ENCODE results near the gene KISS1R. TPM values are rescaled to one million over a fixed set of nuclear protein-coding genes. Genes with fewer than 3 reads are reported as not detected.

KISS1R gene
- total RNA-seq, 2 donors from 2014 or later = not detected

GRCh38 chr19:929203-929890 lies 12.2 kb downstream of the KISS1R start:
- no peaks in the 10 kb centered on the region for H3K36me3 ChIP-seq
- no peak overlapping the region for H3K27ac ChIP-seq
- TF ChIP-seq CTCF (IDR thresholded peaks at IDR 0.05) (no peak), POLR2AphosphoS5 (IDR thresholded peaks at IDR 0.05) (no peak), POLR2A (IDR thresholded peaks at IDR 0.05) (no peak)
- no peak overlapping the region for H3K4me3 ChIP-seq
- WGBS = 91% methylated on average over 26 of the region's 51 CpGs
- H3K27me3 ChIP-seq (replicated peaks; ENCODE audit: insufficient read depth) = no peaks in the 10 kb centered on the region
- peaks cover 21% of the 10 kb centered on the region for H3K4me1 ChIP-seq (replicated peaks)
- no peaks in the 10 kb centered on the region for H3K9me3 ChIP-seq
- DNase-seq (ENCODE audit: low spot score) = no peak
- intact Hi-C loops (cut with DNase I) = no loop called here

- H3K27ac ChIP-seq = no peak overlapping the region
- TF ChIP-seq POLR2AphosphoS5 (IDR thresholded peaks at IDR 0.05) = no peak
- TF ChIP-seq CTCF (IDR thresholded peaks at IDR 0.05) = no peak
- TF ChIP-seq POLR2A (IDR thresholded peaks at IDR 0.05) = no peak
- H3K4me3 ChIP-seq = no peak overlapping the region
- intact Hi-C loops (cut with DNase I) = no loop called here
- H3K27me3 ChIP-seq (replicated peaks; ENCODE audit: insufficient read depth) = no peaks in the 10 kb centered on the region
- no peaks in the 10 kb centered on the region for H3K9me3 ChIP-seq
- DNase-seq (ENCODE audit: low spot score) = no peak
- WGBS = 96% methylated on average over 6 of the region's 6 CpGs
- peaks cover 25% of the 10 kb centered on the region for H3K4me1 ChIP-seq (replicated peaks)
- H3K36me3 ChIP-seq = no peaks in the 10 kb centered on the region
These were observed 12.7 kb downstream of the KISS1R start for GRCh38 chr19:929891-930258.

- Histone ChIP-seq H3K4me3 (no peak overlapping the region), H3K36me3 (no peaks in the 10 kb centered on the region), H3K4me1 (replicated peaks) (peaks cover 30% of the 10 kb centered on the region), H3K27me3 (replicated peaks; ENCODE audit: insufficient read depth) (no peaks in the 10 kb centered on the region), H3K27ac (peak overlapping the region in 1 of 2 donors; percentile 73), H3K9me3 (no peaks in the 10 kb centered on the region)
- WGBS = 84% methylated on average over 28 of the region's 32 CpGs
- TF ChIP-seq CTCF (IDR thresholded peaks at IDR 0.05) (no peak), POLR2A (IDR thresholded peaks at IDR 0.05) (no peak), POLR2AphosphoS5 (IDR thresholded peaks at IDR 0.05) (no peak)
- intact Hi-C loops (cut with DNase I) = no loop called here
- DNase-seq (ENCODE audit: low spot score) = no peak
These were observed 14.9 kb downstream of the KISS1R start for GRCh38 chr19:931860-932647.

- Histone ChIP-seq H3K4me1 (replicated peaks) (peaks cover 27% of the 10 kb centered on the region), H3K4me3 (no peak overlapping the region), H3K27me3 (replicated peaks; ENCODE audit: insufficient read depth) (no peaks in the 10 kb centered on the region), H3K36me3 (no peaks in the 10 kb centered on the region), H3K27ac (peak overlapping the region; percentile 67 to 73), H3K9me3 (no peaks in the 10 kb centered on the region)
- intact Hi-C loops (cut with DNase I) = no loop called here
- TF ChIP-seq POLR2AphosphoS5 (IDR thresholded peaks at IDR 0.05) (peak; percentile 19), CTCF (IDR thresholded peaks at IDR 0.05) (peak in 1 of 4 experiments; percentile 13), POLR2A (IDR thresholded peaks at IDR 0.05) (no peak)
- 50% methylated on average over 54 of the region's 54 CpGs for WGBS
- DNase-seq (ENCODE audit: low spot score) = no peak
These were observed 15.8 kb downstream of the KISS1R start for GRCh38 chr19:932648-933552.
